HG02981 (cell line): Measurements from ENCODE around the gene MED23.

Experiments
- ATAC-seq: cut with Tn5 transposase; IDR thresholded peaks from one replicate; pipeline ENCODE4 v1.9.1; 2021; ENCODE audit warnings: mild to moderate bottlenecking, moderate library complexity; ENCODE audit not compliant: unreplicated experiment

MED23 gene, protein sequence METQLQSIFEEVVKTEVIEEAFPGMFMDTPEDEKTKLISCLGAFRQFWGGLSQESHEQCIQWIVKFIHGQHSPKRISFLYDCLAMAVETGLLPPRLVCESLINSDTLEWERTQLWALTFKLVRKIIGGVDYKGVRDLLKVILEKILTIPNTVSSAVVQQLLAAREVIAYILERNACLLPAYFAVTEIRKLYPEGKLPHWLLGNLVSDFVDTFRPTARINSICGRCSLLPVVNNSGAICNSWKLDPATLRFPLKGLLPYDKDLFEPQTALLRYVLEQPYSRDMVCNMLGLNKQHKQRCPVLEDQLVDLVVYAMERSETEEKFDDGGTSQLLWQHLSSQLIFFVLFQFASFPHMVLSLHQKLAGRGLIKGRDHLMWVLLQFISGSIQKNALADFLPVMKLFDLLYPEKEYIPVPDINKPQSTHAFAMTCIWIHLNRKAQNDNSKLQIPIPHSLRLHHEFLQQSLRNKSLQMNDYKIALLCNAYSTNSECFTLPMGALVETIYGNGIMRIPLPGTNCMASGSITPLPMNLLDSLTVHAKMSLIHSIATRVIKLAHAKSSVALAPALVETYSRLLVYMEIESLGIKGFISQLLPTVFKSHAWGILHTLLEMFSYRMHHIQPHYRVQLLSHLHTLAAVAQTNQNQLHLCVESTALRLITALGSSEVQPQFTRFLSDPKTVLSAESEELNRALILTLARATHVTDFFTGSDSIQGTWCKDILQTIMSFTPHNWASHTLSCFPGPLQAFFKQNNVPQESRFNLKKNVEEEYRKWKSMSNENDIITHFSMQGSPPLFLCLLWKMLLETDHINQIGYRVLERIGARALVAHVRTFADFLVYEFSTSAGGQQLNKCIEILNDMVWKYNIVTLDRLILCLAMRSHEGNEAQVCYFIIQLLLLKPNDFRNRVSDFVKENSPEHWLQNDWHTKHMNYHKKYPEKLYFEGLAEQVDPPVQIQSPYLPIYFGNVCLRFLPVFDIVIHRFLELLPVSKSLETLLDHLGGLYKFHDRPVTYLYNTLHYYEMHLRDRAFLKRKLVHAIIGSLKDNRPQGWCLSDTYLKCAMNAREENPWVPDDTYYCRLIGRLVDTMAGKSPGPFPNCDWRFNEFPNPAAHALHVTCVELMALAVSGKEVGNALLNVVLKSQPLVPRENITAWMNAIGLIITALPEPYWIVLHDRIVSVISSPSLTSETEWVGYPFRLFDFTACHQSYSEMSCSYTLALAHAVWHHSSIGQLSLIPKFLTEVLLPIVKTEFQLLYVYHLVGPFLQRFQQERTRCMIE (N-terminal part only)

DNA sequence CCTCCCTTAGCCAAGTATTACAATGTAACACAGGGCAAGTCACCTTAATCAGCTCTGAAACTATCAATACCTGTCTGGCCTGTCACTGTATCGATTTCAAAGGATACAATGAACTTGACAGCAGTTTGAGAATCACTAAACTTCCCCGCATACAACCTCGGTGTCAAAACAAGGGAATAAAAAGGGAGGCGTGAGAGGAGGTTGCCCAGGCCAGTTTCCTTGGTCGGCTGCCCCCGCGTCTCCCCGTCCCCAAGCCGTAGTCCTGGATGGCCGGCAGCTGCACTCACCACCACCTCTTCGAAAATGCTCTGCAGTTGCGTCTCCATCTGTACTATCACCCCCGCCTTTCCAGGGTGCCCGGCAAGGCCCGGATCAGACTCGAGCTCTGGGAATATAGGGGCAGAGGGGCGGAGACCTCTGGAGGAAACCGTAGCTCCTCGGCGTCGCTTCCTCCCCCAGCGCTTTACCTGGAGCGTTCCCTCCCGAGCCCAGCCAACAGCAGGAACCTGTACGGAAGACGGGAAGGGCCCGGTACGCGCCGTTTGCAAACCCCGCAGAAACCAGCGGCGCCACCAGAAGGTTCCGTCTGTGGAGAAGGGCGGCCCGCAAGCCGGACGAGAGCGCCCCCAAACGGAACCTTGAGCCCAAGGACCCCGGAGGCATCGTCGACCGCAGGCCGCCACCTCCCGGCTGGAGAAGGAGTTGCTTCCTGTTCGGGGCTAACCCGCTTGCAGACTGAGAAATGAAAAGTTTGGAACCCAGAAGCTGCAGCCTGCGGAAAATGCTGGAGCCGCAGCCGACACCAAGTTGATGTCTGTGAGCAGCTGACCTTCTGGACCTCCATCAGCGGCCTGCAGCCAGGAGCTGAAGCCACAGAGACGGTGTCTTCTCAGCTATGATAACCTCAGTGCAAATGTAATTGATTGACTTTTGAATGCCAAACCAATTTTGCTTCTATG, at the start of gene MED23:
Gene MED23, minus strand, starts transcription at position 519 of the 959 bp plus-strand sequence. Its CDS starts 193 bp downstream, at position 326.
- peak; percentile 96 for ATAC-seq

DNA sequence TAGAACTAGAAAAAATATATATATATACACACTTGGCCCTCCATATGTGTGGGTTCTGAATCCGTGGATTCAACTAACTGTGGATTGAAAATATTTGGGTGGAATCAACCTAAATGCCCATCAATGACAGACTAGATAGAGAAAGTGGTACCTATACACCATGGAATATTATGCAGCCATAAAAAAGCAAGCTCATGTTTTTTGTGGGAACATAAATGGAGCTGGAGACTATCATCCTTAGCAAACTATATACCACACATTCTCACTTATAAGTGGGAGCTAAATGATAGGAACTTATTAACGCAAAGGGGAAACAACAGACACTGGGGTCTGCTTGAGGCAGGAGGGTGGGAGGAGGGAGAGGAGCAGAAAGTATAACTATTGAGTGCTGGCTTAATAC, 45.1 kb upstream of the MED23 start:
- no peak for ATAC-seq

DNA sequence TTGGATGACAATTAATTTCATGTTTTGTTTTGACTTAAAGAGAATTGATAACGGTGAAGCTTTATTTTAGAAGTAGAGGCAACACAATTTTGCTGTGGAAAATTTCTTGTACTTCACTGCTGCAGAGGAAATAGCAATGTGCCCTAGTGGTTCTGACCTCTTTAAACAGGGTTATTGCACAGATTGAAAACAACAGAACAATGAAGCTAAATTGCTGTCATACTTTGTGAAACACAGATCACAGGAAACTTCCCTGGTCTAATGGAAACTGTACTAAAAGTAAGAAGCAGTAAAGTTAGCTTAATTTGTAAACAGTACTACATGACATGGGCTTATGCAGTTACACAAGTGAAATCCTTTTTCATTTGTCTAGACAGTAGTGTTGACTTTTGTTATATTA, 41.8 kb upstream of the MED23 start:
- ATAC-seq: no peak

DNA sequence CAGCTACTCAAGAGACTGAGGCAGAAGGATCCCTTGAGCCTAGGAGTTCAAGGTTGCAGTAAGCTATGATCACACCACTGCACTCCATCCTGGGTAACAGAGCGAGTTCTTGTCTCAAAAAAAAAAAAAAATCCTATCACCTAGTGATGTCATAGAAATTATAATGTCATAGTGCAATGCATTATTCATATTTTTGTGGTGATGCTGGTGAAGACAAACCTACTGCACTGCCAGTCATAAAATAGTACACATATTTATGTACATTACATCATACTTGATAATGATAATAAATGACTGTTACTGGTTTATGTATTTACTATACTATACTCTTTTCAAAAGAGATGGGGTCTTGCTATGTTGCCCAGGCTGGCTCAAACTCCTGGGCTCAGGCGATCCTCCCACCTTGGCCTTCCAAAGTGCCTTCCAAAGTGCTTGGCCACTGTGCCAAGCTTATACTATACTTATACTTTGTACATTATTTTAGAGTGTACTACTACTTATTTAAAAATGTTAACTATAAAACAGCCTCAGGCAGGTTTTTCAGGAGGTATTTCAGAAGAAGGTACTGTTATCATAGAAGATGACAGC, 35.6 kb upstream of the MED23 start:
- no peak for ATAC-seq

DNA sequence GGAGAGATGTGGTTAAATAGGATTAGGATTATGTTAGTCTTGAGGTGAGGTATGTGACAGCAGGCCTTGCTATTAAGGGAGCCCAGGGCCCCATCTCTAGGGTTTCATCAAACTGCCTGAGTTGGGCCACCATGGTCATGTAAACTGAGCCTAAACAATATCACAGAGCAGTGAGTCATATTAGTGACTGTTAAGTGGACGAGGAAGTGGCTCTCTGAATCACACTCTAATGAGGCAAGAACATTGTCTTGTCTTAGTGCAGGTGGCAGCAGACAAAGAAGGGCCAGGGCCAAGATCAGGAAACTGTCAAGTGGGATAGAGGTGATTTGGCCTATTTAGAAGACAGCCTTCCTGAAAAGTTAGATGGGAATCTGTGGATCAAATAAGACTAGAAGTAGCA, 32.2 kb upstream of the MED23 start:
- no peak for ATAC-seq

DNA sequence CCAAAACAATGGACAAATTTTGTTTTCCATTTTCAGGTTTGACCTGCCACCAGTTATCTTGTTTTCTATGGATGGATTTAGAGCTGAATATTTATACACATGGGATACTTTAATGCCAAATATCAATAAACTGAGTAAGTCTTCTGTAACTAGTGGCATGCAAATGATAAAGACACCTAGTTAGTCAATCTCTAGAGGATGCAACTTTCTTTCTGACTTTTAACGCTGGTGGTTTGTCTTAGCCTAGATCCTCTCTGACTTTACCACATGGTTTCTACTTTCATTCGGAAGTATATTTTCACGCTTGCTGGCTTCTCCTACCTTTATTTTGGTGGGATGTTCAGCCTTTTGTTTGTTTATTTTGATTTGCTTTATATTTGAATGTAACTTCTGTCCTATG, 30.2 kb upstream of the MED23 start:
- no peak for ATAC-seq

DNA sequence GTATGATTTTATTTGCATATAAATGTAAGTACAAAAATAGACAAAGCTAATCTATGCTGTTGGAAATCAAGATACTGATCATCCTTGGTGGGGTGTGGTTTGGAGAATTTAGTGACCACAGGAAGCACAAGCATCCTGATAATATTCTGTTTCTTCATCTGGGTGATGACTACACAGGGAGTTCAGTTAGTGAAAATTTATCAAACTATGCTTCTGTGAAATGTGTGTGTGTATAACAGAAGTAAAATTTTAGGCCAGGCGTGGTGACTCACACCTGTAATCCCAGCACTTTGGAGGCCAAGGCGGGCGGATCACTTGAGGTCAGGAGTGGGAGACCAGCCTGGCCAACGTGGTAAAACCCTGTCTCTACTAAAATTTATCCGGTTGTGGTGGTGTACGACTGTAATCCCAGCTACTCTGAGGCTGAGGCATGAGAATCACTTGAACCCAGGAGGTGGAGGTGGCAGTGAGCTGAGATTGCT, 29.6 kb upstream of the MED23 start:
- no peak for ATAC-seq

DNA sequence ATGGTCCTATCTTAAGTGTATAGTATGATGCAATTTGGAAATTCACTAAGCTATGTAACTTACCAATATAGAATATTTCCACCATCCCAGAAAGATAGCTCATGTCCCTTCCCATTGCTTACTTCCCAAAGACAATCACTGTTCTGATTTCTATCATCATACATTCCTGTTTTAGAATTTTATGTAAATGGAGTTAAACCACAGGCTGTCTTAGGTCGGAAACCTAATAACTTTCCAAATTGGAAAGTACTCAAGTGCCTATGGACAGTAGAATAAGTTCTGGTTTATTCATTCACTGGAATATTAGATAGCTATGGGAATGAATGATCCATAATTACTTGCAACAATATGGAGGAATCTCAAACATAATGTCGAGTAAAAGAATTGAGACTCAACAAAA, 29.2 kb upstream of the MED23 start:
- ATAC-seq: no peak

DNA sequence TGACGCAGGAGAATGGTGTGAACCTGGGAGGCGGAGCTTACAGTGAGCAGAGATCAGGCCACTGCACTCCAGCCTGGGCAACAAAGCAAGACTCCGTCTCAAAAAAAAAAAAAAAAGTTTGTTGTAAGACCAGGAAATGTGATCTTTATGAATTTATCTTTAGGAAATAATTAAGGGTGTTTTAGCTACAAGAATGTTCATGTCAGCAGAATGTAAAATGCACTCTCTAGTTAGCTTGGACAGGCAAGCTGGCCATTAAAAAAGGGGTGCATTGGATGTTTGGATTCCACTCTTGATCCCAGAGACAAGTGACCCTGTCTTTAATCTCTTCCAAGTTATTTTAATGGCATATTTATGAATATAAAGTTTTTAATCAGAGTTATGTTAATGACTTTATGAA, 28.6 kb upstream of the MED23 start:
- ATAC-seq: no peak

DNA sequence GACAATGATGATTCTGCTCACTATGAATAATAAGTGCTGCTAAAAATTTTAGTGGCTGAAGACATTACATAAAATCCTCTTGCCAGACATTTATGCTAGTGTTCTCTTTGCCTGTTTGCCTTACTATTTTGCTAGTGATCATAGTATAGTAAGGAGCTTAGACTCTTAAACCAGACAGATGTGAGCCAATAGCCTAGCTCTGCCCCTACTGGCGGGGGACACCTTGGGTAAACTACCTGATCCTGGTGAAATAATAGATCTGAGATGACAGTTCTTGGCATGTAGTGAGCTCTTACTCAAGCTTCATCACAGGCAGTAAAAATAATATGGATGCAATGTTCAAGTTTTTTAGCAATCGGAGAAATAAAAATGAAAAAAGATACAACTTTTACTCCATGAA, 27.9 kb upstream of the MED23 start:
- no peak for ATAC-seq

DNA sequence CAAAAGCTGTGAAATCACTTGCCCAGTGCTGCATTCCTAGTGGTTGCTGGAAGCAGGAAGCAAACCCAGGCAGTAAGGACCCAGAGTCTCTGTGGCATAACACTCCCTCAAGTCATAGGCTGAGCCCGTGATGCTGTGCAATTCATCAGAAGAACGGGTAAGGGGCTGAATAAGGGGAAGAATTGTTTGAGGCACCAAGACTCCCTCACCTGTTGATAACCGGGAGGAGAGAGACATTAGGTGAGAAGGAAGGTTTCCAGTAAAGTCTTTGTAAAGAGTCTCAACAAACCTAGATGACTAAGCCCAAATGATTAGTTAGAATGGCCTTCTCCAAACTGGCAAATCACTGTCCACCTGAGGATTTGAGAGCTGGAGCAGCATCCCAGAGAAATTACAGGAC, 27.3 kb upstream of the MED23 start:
- no peak for ATAC-seq

DNA sequence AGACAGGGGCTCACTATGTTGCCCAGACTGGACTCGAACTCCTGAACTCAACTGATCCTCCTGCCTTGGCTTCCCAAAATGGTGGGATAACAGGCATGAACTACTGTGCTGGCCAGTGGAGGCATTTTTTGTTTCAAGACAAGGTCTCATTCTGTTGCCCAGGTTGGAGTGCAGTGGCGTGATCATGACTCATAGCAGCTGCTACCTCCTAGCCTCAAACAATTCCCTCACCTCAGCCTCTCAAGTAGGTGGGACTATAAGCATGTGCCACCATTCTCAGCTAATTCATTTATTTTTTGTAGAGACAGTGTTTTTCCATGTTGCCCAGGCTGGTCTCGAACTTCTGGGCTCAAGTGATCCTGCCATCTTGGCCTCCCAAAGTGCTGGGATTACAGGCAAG, 26.3 kb upstream of the MED23 start:
- no peak for ATAC-seq

DNA sequence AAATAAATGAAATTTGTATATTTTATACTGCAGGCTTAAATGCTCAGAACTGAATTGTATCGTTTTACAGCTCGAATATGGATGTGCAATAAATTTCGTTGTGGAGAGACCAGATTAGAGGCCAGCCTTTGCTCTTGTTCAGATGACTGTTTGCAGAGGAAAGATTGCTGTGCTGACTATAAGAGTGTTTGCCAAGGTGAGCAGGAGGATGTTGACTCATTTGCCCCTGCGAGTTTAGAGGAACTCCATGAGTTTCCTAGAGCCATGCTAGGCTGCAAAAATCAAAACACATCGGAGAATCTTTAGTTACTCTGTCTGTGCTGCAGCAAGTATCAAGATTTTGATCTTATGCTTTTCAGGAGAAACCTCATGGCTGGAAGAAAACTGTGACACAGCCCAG, 24.4 kb upstream of the MED23 start:
- ATAC-seq: no peak

DNA sequence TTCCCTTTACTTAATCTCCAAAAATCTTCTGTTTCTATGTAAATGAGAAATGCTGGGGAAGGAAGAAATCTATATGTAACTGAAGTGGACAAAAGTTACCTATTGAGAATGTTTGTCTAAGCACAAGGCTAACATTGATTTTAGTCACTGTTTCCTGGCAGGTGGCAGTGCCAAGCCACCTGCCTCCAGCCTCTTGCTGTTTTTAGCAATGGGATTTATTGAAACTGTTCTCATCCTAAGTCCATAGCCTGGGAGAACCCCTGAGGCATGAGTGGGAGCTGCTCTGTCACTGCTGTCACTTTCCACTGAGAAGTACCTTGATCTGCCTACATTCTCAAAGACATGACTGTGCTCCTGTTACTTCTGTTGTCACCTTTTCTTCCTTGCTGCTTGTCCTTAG, 23.7 kb upstream of the MED23 start:
- no peak for ATAC-seq

DNA sequence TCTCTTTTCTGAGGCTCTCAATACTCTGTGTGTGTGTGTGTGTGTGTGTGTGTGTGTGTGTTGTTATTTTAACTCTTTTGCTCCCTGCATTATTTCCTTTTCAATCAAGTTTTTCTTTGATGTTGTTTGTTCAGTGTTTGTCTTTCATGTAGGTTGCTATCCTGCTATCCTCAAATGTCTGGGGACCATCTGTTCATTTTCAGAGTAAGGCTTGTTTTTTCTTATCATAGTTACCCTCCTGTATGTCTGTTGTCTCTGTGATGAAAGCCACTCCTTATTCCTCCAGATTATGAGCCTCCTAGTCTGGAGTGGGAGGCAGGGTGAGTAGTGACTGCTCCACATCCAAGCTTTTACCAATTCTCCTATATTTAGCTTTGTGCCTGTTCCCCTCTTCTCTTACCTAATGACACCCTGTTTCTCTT, 18.2 kb upstream of the MED23 start:
- ATAC-seq: no peak

DNA sequence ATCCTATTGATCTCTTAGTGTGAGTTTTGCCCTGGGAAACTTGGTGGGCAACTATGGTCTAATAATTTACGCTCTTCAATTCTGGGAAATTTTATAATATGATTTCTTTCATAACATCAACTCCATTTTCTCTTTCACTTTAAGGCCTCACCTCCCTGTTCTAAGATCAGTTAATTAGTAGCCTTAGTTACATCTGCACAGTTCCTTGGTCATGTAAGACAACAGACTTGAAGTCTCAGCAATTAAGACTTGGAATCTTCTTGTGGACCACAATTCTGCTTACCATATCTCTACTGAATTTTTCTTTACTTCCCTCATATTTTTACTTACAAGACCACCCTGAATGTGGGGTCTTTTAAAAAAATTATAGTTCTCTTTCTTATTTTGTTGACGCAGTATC, 17.8 kb upstream of the MED23 start:
- no peak for ATAC-seq

DNA sequence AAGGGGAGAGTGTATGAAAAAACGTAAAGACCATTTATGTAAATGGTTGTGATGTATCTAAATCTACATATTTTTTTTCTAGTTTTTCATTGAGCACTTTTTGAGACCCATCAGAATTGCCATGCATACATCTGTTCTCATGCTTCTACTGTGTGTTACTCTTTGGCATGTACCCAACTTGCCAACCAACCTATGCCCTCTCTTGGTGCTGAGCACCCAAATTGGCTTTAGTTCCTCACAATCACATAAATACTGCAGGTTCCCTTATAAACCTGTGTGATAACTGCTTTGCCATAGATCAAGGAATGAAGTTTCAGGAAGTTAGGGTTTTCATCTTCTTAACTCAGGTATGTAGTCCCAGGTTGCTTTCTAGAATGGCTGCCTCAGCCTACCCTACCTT, 16.9 kb upstream of the MED23 start:
- no peak for ATAC-seq

DNA sequence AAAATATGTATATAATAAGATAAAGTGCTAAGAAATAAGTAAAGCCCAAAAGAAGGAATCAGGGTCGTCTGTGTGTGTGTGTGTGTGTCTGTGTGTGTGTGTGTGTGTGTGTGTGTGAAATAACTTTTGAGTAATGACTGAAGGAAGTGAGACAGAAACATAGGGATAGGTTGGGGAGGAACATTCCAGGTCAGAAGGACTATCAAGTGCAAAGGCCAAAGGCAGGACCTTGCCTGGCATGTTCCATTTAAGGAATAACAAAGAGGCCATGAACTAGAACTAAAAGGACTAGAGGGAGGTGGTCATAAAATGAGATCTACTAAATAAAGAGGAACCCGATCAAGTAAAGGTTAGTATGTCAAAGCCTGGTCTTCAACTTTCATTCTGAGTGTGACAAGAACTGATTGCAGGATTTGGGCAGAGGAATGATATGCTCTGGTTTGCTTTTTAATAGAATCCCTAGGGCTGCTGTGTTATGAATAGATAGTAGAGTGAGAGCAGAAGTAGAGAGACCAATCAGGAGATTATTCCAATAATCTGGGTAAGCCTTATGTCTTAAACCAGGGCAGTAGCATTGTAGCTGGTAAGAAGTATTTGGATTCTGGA, 15.9 kb upstream of the MED23 start:
- no peak for ATAC-seq

DNA sequence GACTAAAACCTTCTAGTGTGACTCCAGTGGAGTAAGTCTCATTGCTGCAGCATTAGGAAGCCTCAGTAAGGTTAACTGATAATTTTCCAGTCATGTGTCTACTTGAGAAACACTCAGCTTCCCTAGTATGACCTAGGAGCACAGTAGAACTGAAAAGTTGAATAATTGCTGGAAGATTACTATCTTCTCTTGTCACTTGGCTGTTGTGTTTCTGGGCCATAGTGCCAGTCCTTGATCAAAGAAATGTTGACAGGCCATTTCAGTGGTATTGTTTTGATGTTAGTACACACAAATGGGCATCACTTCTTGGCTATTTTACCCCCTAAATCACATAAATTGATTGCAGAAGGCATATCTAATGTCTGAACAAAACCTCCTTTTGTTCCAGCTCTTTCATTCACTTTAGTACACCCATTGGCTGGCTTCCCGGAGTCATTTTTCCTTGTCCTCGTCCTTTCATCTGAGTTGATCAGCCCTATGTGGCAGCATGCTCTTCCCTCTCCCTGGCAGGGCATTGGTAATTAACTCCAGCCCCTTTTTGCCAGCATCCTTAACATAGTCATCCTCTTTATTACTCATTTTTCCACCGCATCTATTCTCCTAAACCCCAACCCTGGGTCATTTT, 15.1 kb upstream of the MED23 start:
- ATAC-seq: no peak
